Activated CD8-positive, alpha-beta T cell treated with anti-CD3 and anti-CD28 coated beads for 36 hours (primary cell): ENCODE results near the gene C18orf63. TPM values are rescaled to one million over a fixed set of nuclear protein-coding genes. Genes with fewer than 3 reads are reported as not detected.
A peak's percentile ranks its signal among the peaks of the same experiment; 100 is the strongest.
"Not testable (repeated sequence)": the region's sequence is repeated elsewhere in the genome, so short reads cannot be mapped to it uniquely, and the experiment has no call there.

Experiments
- ATAC-seq: fragments of 200-7000 bp; cut with Tn5 transposase; one replicate; pipeline ENCODE4 v1.10.0; 2021; ENCODE audit warnings: mild to moderate bottlenecking, moderate library complexity
- CTCF ChIA-PET: fragments of 350-600 bp; sonication (Branson Sonifier 250); formaldehyde crosslinking; loops from one replicate; lab custom pipeline; 2021; ENCODE audit warnings: antibody characterized with exemption; lab: Charles Lee
- POLR2A ChIA-PET: fragments of 350-600 bp; sonication (Branson Sonifier 250); formaldehyde crosslinking; loops from one replicate; lab custom pipeline; 2021; ENCODE audit warnings: antibody characterized with exemption; lab: Charles Lee
- DNase-seq: peaks from one replicate; pipeline ENCODE4 v3.0.0-alpha.2; 2020
- H3K27ac Mint-ChIP-seq: one replicate; pipeline ENCODE4 v1.8.0; 2021; ENCODE audit warnings: mild to moderate bottlenecking, mixed read lengths
- H3K27me3 Mint-ChIP-seq: one replicate; pipeline ENCODE4 v1.8.0; 2021; ENCODE audit warnings: mixed read lengths
- H3K36me3 Mint-ChIP-seq: one replicate; pipeline ENCODE4 v1.8.0; 2021; ENCODE audit warnings: low read depth, mixed read lengths
- H3K4me1 Mint-ChIP-seq: one replicate; pipeline ENCODE4 v1.8.0; 2021; ENCODE audit warnings: low read depth, mixed read lengths
- H3K4me3 Mint-ChIP-seq: one replicate; pipeline ENCODE4 v1.8.0; 2021; ENCODE audit warnings: mild to moderate bottlenecking, moderate library complexity, mixed read lengths
- H3K9me3 Mint-ChIP-seq: one replicate; pipeline ENCODE4 v1.8.0; 2021; ENCODE audit warnings: mixed read lengths
- intact Hi-C: fragments of 100-400 bp; cut with micrococcal nuclease; formaldehyde crosslinking; loops from one replicate; pipeline ENCODE4 v1.10.0; 2022
- total RNA-seq, 2 experiments: library from RNA; stranded (reverse); gene quantifications; one replicate each; pipeline ENCODE4 v1.2.3, GENCODE V29; 2021
- TF ChIP-seq, protein P1 (sequence below): fragments of 200-600 bp; IDR thresholded peaks from one replicate; pipeline ENCODE4 v1.8.0; 2022; ENCODE audit warnings: antibody characterized with exemption, mild to moderate bottlenecking

Gene C18orf63
- total RNA-seq, 2 experiments from 2014 or later: not detected

DNA sequence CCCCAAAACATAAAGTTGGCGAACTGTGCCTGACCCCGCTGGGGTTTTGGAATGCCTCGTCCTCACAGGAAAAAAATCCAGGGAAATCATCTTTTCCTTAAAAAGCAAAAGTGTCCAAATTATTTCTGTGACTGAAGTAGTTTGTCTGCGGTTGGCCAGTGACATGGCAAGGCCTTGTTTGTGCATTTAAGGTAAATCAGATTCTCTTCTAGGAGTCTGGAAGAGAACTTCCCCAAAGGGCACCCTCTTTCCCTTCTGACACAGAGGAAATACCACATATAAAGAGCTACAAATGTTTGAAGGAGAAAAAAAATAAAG, 23.1 kb upstream of the C18orf63 start:
- no peaks in the 10 kb centered on the region for H3K27me3 Mint-ChIP-seq
- POLR2A ChIA-PET: no interaction called here

DNA sequence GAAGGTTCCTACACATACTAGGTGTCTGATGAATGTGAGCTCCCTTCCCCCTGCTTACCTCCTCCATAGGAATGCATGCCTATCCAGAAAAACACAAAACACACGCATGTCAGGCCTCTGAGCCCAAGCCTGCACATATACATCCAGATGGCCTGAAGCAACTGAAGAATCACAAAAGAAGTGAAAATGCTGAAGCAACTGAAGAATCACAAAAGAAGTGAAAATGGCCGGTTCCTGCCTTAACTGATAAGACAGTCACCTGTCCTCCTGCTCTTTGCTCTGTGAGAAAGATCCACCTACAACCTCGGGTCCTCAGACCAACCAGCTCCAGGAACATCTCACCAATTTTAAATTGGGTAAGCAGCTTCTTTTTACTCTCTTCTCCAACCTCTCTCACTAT, 22.7 kb upstream of the C18orf63 start:
- Mint-ChIP-seq H3K4me3 (peak overlapping the region; percentile 94), H3K4me1 (peaks cover 14% of the 10 kb centered on the region)
- DNase-seq, intact Hi-C loops, H3K9me3 Mint-ChIP-seq, H3K27ac Mint-ChIP-seq, POLR2A ChIA-PET, H3K27me3 Mint-ChIP-seq, ATAC-seq, H3K36me3 Mint-ChIP-seq: not testable (repeated sequence)
- CTCF ChIA-PET: interaction anchor here (0.9 to 2.2 kb wide), 2 partner anchors 13 to 49 kb away, joined by 4 to 5 read pairs; no protein-coding TSS in a partner anchor

More for the DNA sequence above, 23.1 kb upstream of the C18orf63 start:
- Mint-ChIP-seq H3K27ac (peak overlapping the region; percentile 88), H3K4me1 (peaks cover 18% of the 10 kb centered on the region), H3K9me3 (no peaks in the 10 kb centered on the region), H3K36me3 (peaks cover 2% of the 10 kb centered on the region), H3K4me3 (peak overlapping the region; percentile 94)
- CTCF ChIA-PET: interaction anchor here (0.9 to 2.2 kb wide), 2 partner anchors 13 to 50 kb away, joined by 4 to 5 read pairs; no protein-coding TSS in a partner anchor
- no peak for DNase-seq
- intact Hi-C loops: no loop called here
- ATAC-seq: no peak
- TF ChIP-seq, protein P1, sequence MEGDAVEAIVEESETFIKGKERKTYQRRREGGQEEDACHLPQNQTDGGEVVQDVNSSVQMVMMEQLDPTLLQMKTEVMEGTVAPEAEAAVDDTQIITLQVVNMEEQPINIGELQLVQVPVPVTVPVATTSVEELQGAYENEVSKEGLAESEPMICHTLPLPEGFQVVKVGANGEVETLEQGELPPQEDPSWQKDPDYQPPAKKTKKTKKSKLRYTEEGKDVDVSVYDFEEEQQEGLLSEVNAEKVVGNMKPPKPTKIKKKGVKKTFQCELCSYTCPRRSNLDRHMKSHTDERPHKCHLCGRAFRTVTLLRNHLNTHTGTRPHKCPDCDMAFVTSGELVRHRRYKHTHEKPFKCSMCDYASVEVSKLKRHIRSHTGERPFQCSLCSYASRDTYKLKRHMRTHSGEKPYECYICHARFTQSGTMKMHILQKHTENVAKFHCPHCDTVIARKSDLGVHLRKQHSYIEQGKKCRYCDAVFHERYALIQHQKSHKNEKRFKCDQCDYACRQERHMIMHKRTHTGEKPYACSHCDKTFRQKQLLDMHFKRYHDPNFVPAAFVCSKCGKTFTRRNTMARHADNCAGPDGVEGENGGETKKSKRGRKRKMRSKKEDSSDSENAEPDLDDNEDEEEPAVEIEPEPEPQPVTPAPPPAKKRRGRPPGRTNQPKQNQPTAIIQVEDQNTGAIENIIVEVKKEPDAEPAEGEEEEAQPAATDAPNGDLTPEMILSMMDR: no peak

DNA sequence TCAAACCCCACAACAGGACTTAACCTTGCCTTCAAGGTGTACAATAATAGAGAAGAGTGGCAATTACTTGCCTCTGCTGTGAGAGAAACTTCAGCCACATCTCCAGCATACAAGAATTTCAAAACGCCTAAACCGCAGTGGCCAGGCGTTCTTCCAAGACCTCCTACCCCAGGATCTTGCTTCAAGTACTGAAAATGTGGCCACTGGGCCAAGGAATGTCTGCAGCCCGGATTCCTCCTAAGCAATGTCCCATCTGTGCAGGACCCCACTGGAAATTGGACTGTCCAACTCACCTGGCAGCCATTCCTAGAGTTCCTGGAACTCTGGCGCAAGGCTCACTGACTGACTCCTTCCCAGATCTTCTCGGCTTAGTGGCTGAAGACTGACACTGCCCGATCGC, 21.1 kb upstream of the C18orf63 start:
- no peaks in the 10 kb centered on the region for H3K9me3 Mint-ChIP-seq
- H3K27ac Mint-ChIP-seq: no peak overlapping the region
- ATAC-seq: no peak
- CTCF ChIA-PET: interaction anchor here (2.2 kb wide), 1 partner anchor 48 kb away, joined by 5 read pairs; no protein-coding TSS in a partner anchor
- POLR2A ChIA-PET: interaction anchor here (1.6 kb wide), 1 partner anchor 10 kb away, joined by 3 read pairs; no protein-coding TSS in a partner anchor
- H3K4me1 Mint-ChIP-seq: peaks cover 14% of the 10 kb centered on the region
- TF ChIP-seq, protein P1: no peak
- no peak overlapping the region for H3K4me3 Mint-ChIP-seq
- no peaks in the 10 kb centered on the region for H3K27me3 Mint-ChIP-seq
- peaks cover 2% of the 10 kb centered on the region for H3K36me3 Mint-ChIP-seq
- DNase-seq: no peak
- intact Hi-C loops: no loop called here

DNA sequence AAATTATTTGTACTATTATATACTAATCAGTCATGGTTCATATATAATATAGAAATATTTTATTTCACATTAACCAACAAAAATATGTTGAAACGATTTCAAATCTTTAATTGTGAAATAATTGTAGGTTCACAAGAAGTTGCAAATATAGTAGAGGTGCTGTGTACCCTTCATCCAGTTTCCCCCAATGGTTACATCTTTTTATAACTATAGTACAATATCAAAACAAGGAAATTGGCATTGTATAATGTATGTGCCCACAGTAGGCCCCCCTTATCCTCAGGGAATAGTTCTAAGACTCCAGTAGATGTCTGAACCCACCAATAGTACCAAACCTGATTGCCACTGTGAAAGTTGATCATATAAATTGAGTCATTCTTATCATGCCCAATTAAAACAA, 16.5 kb upstream of the C18orf63 start:
- Mint-ChIP-seq H3K27ac (no peak overlapping the region), H3K27me3 (peaks cover 3% of the 10 kb centered on the region), H3K4me3 (no peak overlapping the region), H3K4me1 (no peaks in the 10 kb centered on the region), H3K36me3 (no peaks in the 10 kb centered on the region), H3K9me3 (no peaks in the 10 kb centered on the region)
- intact Hi-C loops: no loop called here
- TF ChIP-seq, protein P1: no peak
- POLR2A ChIA-PET: no interaction called here
- CTCF ChIA-PET: interaction anchor here (1.0 kb wide), 1 partner anchor 50 kb away, joined by 3 read pairs; no protein-coding TSS in a partner anchor
- ATAC-seq (no peak), DNase-seq (no peak)

DNA sequence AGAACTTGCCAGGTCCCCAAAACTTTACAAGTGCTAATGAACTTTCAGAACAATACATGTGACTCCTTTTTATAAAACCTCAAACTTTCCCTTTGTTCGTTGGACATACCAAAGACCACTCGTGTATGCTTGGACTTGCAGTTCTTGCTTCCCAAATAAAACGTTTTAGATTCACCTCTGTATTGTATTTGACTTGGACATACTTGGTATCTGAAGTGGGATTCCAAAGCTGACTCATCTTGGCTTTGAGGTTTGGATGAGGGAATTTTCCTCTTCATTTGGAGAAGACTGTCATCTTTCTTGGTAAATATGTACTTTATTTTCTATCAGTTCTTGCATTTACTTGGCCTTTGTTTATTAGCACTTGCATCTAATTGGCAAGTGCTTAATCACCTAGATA, 15.9 kb upstream of the C18orf63 start:
- CTCF ChIA-PET: interaction anchor here (1.0 to 1.5 kb wide), 2 partner anchors 49 to 252 kb away, joined by 3 read pairs; no protein-coding TSS in a partner anchor
- no peaks in the 10 kb centered on the region for H3K9me3 Mint-ChIP-seq
- no peak overlapping the region for H3K4me3 Mint-ChIP-seq
- H3K36me3 Mint-ChIP-seq: no peaks in the 10 kb centered on the region
- intact Hi-C loops: no loop called here
- H3K4me1 Mint-ChIP-seq: no peaks in the 10 kb centered on the region
- H3K27ac Mint-ChIP-seq: no peak overlapping the region
- DNase-seq (no peak), ATAC-seq (no peak)
- H3K27me3 Mint-ChIP-seq: peaks cover 6% of the 10 kb centered on the region
- POLR2A ChIA-PET: interaction anchor here (1.2 kb wide), 1 partner anchor 37 kb away, joined by 3 read pairs; no protein-coding TSS in a partner anchor
- TF ChIP-seq, protein P1: no peak
